ENCODE measurements around the gene LRPPRC.

Gene LRPPRC

DNA sequence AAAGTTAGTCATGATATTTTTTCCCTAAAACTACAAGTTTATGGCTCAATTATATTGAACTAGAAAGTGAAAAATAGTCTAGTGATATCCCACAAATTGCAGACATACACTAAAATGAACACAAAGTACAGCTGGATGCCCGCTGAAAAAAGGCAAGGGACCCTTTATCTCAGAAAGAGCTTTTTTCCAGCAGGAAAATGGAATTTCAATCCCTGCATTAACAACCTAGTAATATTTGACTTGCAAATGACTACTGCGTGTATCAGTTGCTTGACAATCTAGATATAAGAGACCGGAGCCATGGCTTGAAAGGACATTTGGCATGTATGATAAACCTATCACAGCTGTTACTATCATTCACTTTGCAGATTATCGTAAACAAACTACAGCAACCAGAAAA, 49.1 kb downstream of the LRPPRC start:
- DNase-seq (ENCODE audit: low read depth), result no peak
- no peak for TF ChIP-seq CTCF (IDR thresholded peaks at IDR 0.05; ENCODE audit: insufficient read depth, low read depth, low read length, missing control alignments)
- H3K4me3 ChIP-seq (ENCODE audit: low read depth, low read length), result no peak overlapping the region

DNA sequence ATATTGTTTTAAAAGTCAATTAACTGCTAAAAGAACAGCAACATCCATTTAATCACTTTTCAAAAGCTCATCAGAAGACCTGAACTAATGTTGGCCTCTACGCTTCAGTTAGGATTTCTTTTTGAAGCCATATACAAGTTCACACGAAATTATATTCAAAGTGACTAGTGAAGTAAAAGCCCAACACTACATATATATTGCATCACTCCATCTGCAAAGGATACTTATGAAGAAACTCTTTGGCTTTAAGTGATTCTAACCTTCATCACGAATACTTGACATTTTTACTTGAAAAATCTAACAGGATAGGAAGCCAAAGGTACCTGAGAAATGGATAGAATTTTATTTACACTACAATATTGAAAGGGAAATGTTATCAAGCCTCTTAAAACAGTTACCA, 50.4 kb downstream of the LRPPRC start:
- no peak for TF ChIP-seq CTCF (IDR thresholded peaks at IDR 0.05; ENCODE audit: insufficient read depth, low read depth, low read length, missing control alignments)
- DNase-seq (ENCODE audit: low read depth), result no peak
- H3K4me3 ChIP-seq (ENCODE audit: low read depth, low read length), result no peak overlapping the region

DNA sequence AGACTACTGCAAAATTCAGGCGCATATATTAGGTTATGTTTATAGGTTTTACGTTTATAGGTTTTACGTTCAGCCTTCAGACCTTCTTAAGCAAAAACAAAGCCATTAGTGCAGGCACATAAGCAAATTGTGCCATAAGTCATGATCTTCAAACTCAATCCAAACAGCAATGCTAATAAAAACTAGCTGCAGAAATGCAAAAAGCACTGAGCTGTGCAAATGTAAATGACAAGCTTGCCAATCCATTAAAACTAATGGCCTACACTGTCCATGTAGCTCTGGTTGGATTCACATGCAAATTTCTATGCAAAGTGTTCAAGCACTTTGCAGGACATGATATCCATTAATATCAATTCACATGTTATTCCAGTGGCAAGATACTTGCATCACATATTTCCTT, 50.9 kb downstream of the LRPPRC start:
- DNase-seq (ENCODE audit: low read depth), result no peak
- no peak for TF ChIP-seq CTCF (IDR thresholded peaks at IDR 0.05; ENCODE audit: insufficient read depth, low read depth, low read length, missing control alignments)
- H3K4me3 ChIP-seq (ENCODE audit: low read depth, low read length), result no peak overlapping the region

DNA sequence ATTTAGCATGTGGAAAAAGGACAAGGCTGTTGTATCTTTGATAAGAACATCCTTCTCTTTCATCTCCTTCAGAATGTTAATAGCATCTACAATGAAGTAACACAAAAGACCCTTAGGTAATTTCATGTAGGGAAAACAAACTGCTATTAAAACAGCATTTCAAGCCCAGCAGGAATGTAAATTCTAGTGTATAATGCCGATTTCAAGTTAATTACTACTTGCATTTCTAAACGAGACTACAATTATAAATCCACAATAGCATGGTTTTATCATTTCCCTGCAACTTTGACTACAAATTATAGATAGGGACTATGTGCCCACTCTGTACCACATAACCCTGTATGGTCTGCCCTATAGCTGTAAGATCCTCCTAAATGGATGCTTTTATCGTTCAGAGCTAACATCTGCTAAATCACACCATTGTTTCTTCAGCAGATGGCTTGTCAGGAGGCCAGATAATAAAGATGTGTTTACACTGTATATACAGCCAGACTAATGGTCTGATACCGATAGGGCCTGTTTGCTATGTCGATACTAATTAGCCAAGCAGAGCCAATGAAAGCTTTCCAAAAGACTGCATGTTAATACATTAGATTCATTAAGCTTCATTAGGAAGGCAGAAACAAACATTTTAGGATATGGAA, 51.9 kb downstream of the LRPPRC start:
- no peak overlapping the region for H3K4me3 ChIP-seq (ENCODE audit: low read depth, low read length)
- DNase-seq (ENCODE audit: low read depth), result no peak
- no peak for TF ChIP-seq CTCF (IDR thresholded peaks at IDR 0.05; ENCODE audit: insufficient read depth, low read depth, low read length, missing control alignments)

GRCh38 chr2:43943323-43943722, 52.5 kb downstream of the LRPPRC start:
- no peak for TF ChIP-seq CTCF (IDR thresholded peaks at IDR 0.05; ENCODE audit: insufficient read depth, low read depth, low read length, missing control alignments)
- no peak overlapping the region for H3K4me3 ChIP-seq (ENCODE audit: low read depth, low read length)
- no peak for DNase-seq (ENCODE audit: low read depth)

DNA sequence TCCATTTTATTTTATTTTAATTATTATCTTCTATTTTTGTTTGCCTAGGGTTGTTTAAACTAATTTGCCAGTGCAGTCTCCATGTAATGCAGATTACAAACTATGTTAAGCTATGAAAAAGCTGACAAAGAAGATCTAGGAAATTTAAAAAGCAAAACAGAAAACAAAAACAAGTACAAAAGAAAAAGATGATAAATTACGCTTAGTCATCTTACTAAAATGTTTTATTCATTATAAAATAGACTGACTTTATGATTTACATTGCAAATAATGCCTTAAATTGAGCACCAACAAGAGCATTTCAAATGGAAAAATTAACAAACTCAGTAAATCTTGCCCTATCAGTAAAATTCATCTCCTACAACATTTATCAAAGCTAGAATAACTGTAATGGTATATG, 52.9 kb downstream of the LRPPRC start:
- TF ChIP-seq CTCF (IDR thresholded peaks at IDR 0.05; ENCODE audit: insufficient read depth, low read depth, low read length, missing control alignments), result no peak
- no peak for DNase-seq (ENCODE audit: low read depth)
- no peak overlapping the region for H3K4me3 ChIP-seq (ENCODE audit: low read depth, low read length)

GRCh38 chr2:43941966-43942365, 53.8 kb downstream of the LRPPRC start:
- no peak for TF ChIP-seq CTCF (IDR thresholded peaks at IDR 0.05; ENCODE audit: insufficient read depth, low read depth, low read length, missing control alignments)
- H3K4me3 ChIP-seq (ENCODE audit: low read depth, low read length), result no peak overlapping the region

More at GRCh38 chr2:43941966-43942365, 53.8 kb downstream of the LRPPRC start:
- DNase-seq (ENCODE audit: low read depth), result no peak

Measured in GM12865 (cell line).